Motor neuron (in vitro differentiated cells): ENCODE data around the gene NAXD. TPM values are rescaled to one million over a fixed set of nuclear protein-coding genes. Genes with fewer than 3 reads are reported as not detected.
"Not testable (repeated sequence)": the region's sequence is repeated elsewhere in the genome, so short reads cannot be mapped to it uniquely, and the experiment has no call there.

Experiments
- ATAC-seq, 8 experiments: fragments of 200-7000 bp; cut with Tn5 transposase; replicated peaks in 6 of 8; 2 replicates each; pipeline ENCODE4 v1.8.0; 2021; ENCODE audit warnings: mild to moderate bottlenecking in 8 of 8, moderate library complexity in 8 of 8
- H3K27ac ChIP-seq, 2 donors: fragments of 250-450 bp; sonication (Bioruptor Pico); 2 replicates each; pipeline ENCODE4 v1.9.0; 2021; ENCODE audit warnings: antibody characterized with exemption in 2 of 2, mild to moderate bottlenecking in 2 of 2, moderate library complexity in 1 of 2
- H3K4me1 ChIP-seq, 2 donors: fragments of 250-450 bp; sonication (Bioruptor Pico); replicated peaks in 1 of 2; 2 replicates each; pipeline ENCODE4 v1.6.1; 2021; ENCODE audit warnings: antibody characterized with exemption in 2 of 2, mild to moderate bottlenecking in 2 of 2, moderate library complexity in 1 of 2
- H3K4me3 ChIP-seq, 5 donors: fragments of 250-450 bp; sonication (Bioruptor Pico); 2 replicates each; pipeline ENCODE4 v1.9.0; 2021; ENCODE audit warnings: antibody characterized with exemption in 5 of 5, mild to moderate bottlenecking in 5 of 5, moderate library complexity in 4 of 5
- WGBS, 10 experiments: fragments of 450-650 bp; shearing (Covaris generic); methylation state at CpG; one replicate each; pipeline ENCODE4 v1.0.0; 2022; 5-methylcytosine and 5-hydroxymethylcytosine counted together
- in situ Hi-C, 9 experiments: fragments of 400-800 bp; cut with MboI; loops; one replicate each; pipeline ENCODE4 v1.15.0; 2021; ENCODE audit warnings: low sequenced_read_pairs in 9 of 9, low pct_unique_long_range_greater_than_20kb in 2 of 9; ENCODE audit not compliant: unreplicated experiment in 9 of 9
- total RNA-seq, 8 experiments: library from RNA; unstranded; fragments of 300-600 nt; gene quantifications; 2 replicates each; pipeline versions ENCODE4 v1.2.3 to v1.2.4, GENCODE V29; 2022

Gene NAXD
- total RNA-seq, 8 experiments from 2014 or later = 19.9 to 39.4 (median 29.0) TPM

- H3K4me1 ChIP-seq = peaks cover 0 to 9% of the 10 kb centered on the region in 2 donors
- WGBS, 10 experiments = 0 to 100% (median 75%) methylated on average over 1 to 4 of the region's 19 CpGs; no CpG with 5 or more reads in 5 of the 10 experiments
- peak; percentile 24 to 92 (median 77) for ATAC-seq
Observed at GRCh38 chr13:110625771-110626321, 10.5 kb downstream of the NAXD start.

GRCh38 chr13:110626521-110626920, 11.2 kb downstream of the NAXD start:
- no peak overlapping the region for H3K27ac ChIP-seq
- in situ Hi-C loops = no loop called here
- ATAC-seq = no peak
- H3K4me3 ChIP-seq = no peak overlapping the region
- WGBS, 10 experiments = 72 to 100% (median 80%) methylated on average over 1 to 4 of the region's 9 CpGs; no CpG with 5 or more reads in 5 of the 10 experiments
- H3K4me1 ChIP-seq = peaks cover 0 to 9% of the 10 kb centered on the region in 2 donors

More at GRCh38 chr13:110625771-110626321, 10.5 kb downstream of the NAXD start:
- in situ Hi-C loops = no loop called here
- Histone ChIP-seq H3K4me3 (no peak overlapping the region), H3K27ac (no peak overlapping the region)

- no peak overlapping the region for H3K27ac ChIP-seq
- ATAC-seq = no peak
- in situ Hi-C loops = no loop called here
- no peak overlapping the region for H3K4me3 ChIP-seq
- peaks cover 0 to 9% of the 10 kb centered on the region in 2 donors for H3K4me1 ChIP-seq
- 82 to 100% (median 95%) methylated on average over 1 to 6 of the region's 8 CpGs; no CpG with 5 or more reads in 5 of the 10 experiments for WGBS, 10 experiments
Observed at GRCh38 chr13:110627351-110627750, 12.0 kb downstream of the NAXD start.

- in situ Hi-C loops = no loop called here
- peak in 4 of 8 experiments; percentile 13 to 42 (median 20) for ATAC-seq
- Histone ChIP-seq H3K4me3 (no peak overlapping the region), H3K4me1 (peaks cover 0 to 9% of the 10 kb centered on the region in 2 donors), H3K27ac (no peak overlapping the region)
- 17 to 82% (median 60%) methylated on average over 1 to 7 of the region's 12 CpGs; no CpG with 5 or more reads in 4 of the 10 experiments for WGBS, 10 experiments
Observed at GRCh38 chr13:110627761-110628476, 12.6 kb downstream of the NAXD start.

- in situ Hi-C loops = no loop called here
- H3K4me3 ChIP-seq = no peak overlapping the region
- peaks cover 0 to 9% of the 10 kb centered on the region in 2 donors for H3K4me1 ChIP-seq
- ATAC-seq = peak in 5 of 8 experiments; percentile 46 to 82 (median 61)
- 54 to 100% (median 79%) methylated on average over 1 to 9 of the region's 13 CpGs; no CpG with 5 or more reads in 5 of the 10 experiments for WGBS, 10 experiments
- no peak overlapping the region for H3K27ac ChIP-seq
Observed at GRCh38 chr13:110628477-110628793, 13.1 kb downstream of the NAXD start.

- in situ Hi-C loops = no loop called here
- Histone ChIP-seq H3K27ac (no peak overlapping the region), H3K4me3 (no peak overlapping the region), H3K4me1 (peaks cover 0 to 9% of the 10 kb centered on the region in 2 donors)
- ATAC-seq = peak in 3 of 8 experiments; percentile 25 to 58 (median 39)
- WGBS, 10 experiments = 53 to 92% (median 80%) methylated on average over 1 to 17 of the region's 19 CpGs; no CpG with 5 or more reads in 1 of the 10 experiments
Observed at GRCh38 chr13:110628952-110629701, 13.8 kb downstream of the NAXD start.

GRCh38 chr13:110629735-110630134, 14.4 kb downstream of the NAXD start:
- in situ Hi-C loops = no loop called here
- ATAC-seq = peak in 3 of 8 experiments; percentile 12 to 51 (median 50)
- peaks cover 0 to 9% of the 10 kb centered on the region in 2 donors for H3K4me1 ChIP-seq
- no peak overlapping the region for H3K27ac ChIP-seq
- H3K4me3 ChIP-seq = no peak overlapping the region
- WGBS, 10 experiments = 71 to 100% (median 96%) methylated on average over 1 to 7 of the region's 7 CpGs; no CpG with 5 or more reads in 2 of the 10 experiments

GRCh38 chr13:110630566-110631119, 15.3 kb downstream of the NAXD start:
- WGBS, 10 experiments = 73 to 98% (median 91%) methylated on average over 2 to 10 of the region's 10 CpGs; no CpG with 5 or more reads in 2 of the 10 experiments
- Histone ChIP-seq H3K4me3 (no peak overlapping the region), H3K4me1 (peaks cover 0 to 5% of the 10 kb centered on the region in 2 donors), H3K27ac (no peak overlapping the region)
- ATAC-seq = no peak
- in situ Hi-C loops = no loop called here

GRCh38 chr13:110632255-110632654, 16.9 kb downstream of the NAXD start:
- in situ Hi-C loops, ATAC-seq, H3K4me3 ChIP-seq, H3K27ac ChIP-seq, H3K4me1 ChIP-seq: not testable (repeated sequence)
- WGBS, 10 experiments = 96% methylated on average over 7 of the region's 15 CpGs; no CpG with 5 or more reads in 9 of the 10 experiments

GRCh38 chr13:110633776-110634175, 18.4 kb downstream of the NAXD start:
- Histone ChIP-seq H3K27ac (no peak overlapping the region), H3K4me1 (no peaks in the 10 kb centered on the region), H3K4me3 (no peak overlapping the region)
- ATAC-seq = no peak
- WGBS, 10 experiments = 13 to 100% (median 80%) methylated on average over 1 to 8 of the region's 8 CpGs; no CpG with 5 or more reads in 1 of the 10 experiments
- in situ Hi-C loops = no loop called here

GRCh38 chr13:110634558-110634957, 19.2 kb downstream of the NAXD start:
- Histone ChIP-seq H3K4me1 (no peaks in the 10 kb centered on the region), H3K4me3 (no peak overlapping the region), H3K27ac (no peak overlapping the region)
- 40 to 100% (median 96%) methylated on average over 1 to 10 of the region's 19 CpGs; no CpG with 5 or more reads in 3 of the 10 experiments for WGBS, 10 experiments
- ATAC-seq = peak in 4 of 8 experiments; percentile 28 to 72 (median 50)
- in situ Hi-C loops = no loop called here

- WGBS, 10 experiments = 87 to 100% (median 100%) methylated on average over 1 to 9 of the region's 19 CpGs; no CpG with 5 or more reads in 3 of the 10 experiments
- ATAC-seq = no peak
- Histone ChIP-seq H3K4me3 (no peak overlapping the region), H3K4me1 (no peaks in the 10 kb centered on the region), H3K27ac (no peak overlapping the region)
- in situ Hi-C loops = no loop called here
Observed at GRCh38 chr13:110635405-110636002, 20.2 kb downstream of the NAXD start.
